ENCODE results near the gene CACNA1C.
"Not testable (repeated sequence)": the region's sequence is repeated elsewhere in the genome, so short reads cannot be mapped to it uniquely, and the experiment has no call there.

Gene CACNA1C

GRCh38 chr12:2737656-2738241 lies 685.0 kb downstream of the CACNA1C start:
- Histone ChIP-seq H3K27me3 (ENCODE audit: low read depth, low read length) (no peaks in the 10 kb centered on the region), H3K4me3 (ENCODE audit: low read depth in 1 of 2, low read length in 2 of 2) (no peak overlapping the region), H3K4me1 (ENCODE audit: control insufficient read depth in 1 of 2, insufficient read depth in 2 of 2, low read length in 2 of 2) (no peaks in the 10 kb centered on the region), H3K9me3 (ENCODE audit: control insufficient read depth in 1 of 2, low read length in 2 of 2) (no peaks in the 10 kb centered on the region), H3K36me3 (ENCODE audit: control insufficient read depth in 1 of 2, insufficient read depth in 2 of 2, low read length in 2 of 2) (no peaks in the 10 kb centered on the region), H3K27ac (ENCODE audit: low read length) (no peak overlapping the region)

GRCh38 chr12:2739069-2739468 lies 686.3 kb downstream of the CACNA1C start:
- Histone ChIP-seq H3K36me3 (ENCODE audit: control insufficient read depth in 1 of 2, insufficient read depth in 2 of 2, low read length in 2 of 2) (no peaks in the 10 kb centered on the region), H3K4me1 (ENCODE audit: control insufficient read depth in 1 of 2, insufficient read depth in 2 of 2, low read length in 2 of 2) (no peaks in the 10 kb centered on the region), H3K9me3 (ENCODE audit: control insufficient read depth in 1 of 2, low read length in 2 of 2) (no peaks in the 10 kb centered on the region), H3K27me3 (ENCODE audit: low read depth, low read length) (no peaks in the 10 kb centered on the region), H3K4me3 (ENCODE audit: low read depth in 1 of 2, low read length in 2 of 2) (no peak overlapping the region), H3K27ac (ENCODE audit: low read length) (no peak overlapping the region)

DNA sequence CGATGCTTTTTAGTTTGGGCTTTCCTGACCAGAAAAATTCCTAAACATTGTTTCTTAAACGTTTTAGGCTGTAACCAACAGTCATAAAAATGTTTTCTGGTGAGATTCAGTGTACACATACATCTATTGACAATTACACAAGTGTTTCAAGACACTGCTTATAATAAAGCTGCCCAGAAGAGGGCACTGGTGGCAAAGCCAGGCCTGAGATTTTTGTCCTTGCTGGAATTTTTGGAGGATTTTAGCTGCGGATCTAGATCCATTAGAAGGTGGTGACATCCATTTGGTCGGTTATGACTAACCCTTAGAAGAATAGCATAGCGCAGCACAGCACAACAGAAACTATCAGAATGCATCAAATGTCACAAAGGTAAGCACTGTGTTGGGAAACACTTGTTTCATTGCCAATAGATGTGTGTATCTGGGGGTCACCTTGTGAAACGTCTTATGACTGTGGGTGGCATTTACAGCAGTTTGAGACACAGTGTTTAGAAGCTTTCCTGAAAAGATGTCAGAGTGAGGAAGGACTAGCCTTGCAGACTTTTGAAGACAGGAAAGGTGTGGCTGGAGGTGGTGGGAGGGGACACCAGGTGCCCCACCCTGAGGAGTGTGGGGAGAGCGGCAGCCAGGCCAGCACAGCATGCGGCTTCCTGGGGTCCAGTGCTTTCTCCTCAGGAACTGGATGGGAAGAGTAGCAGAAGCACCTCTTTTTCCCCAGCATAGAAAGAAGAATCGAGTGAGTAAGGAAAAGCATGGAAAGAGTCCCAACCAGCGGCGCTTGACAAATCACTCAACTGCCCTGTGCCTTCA lies 687.2 kb downstream of the CACNA1C start:
- Histone ChIP-seq H3K36me3 (ENCODE audit: control insufficient read depth in 1 of 2, insufficient read depth in 2 of 2, low read length in 2 of 2) (no peaks in the 10 kb centered on the region), H3K4me1 (ENCODE audit: control insufficient read depth in 1 of 2, insufficient read depth in 2 of 2, low read length in 2 of 2) (no peaks in the 10 kb centered on the region), H3K27me3 (ENCODE audit: low read depth, low read length) (no peaks in the 10 kb centered on the region), H3K9me3 (ENCODE audit: control insufficient read depth in 1 of 2, low read length in 2 of 2) (no peaks in the 10 kb centered on the region), H3K27ac (ENCODE audit: low read length) (no peak overlapping the region), H3K4me3 (ENCODE audit: low read depth in 1 of 2, low read length in 2 of 2) (no peak overlapping the region)

DNA sequence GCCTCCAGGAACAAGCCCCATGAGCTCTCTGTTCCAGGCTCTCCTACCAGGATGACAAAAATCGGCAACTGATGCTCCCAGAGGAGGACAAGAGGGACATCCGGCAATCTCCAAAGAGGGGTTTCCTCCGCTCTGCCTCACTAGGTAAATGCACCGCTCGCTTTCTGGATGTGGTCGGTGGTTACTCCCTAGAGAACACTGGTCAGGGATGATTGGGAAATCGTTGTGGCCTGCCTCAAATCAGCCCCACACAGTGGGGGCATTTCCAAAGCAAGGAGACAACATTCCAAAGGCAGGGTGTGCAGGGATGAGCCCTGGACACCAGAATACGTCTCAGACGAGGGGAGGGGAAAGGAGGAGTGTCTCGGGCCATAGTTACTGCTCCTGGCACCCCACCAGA lies 689.2 kb downstream of the CACNA1C start:
- H3K36me3 ChIP-seq (ENCODE audit: control insufficient read depth in 1 of 2, insufficient read depth in 2 of 2, low read length in 2 of 2); H3K9me3 ChIP-seq (ENCODE audit: control insufficient read depth in 1 of 2, low read length in 2 of 2); H3K27me3 ChIP-seq (ENCODE audit: low read depth, low read length): not testable (repeated sequence)

GRCh38 chr12:2743478-2743877 lies 690.7 kb downstream of the CACNA1C start:
- no peak overlapping the region for H3K4me3 ChIP-seq (ENCODE audit: low read depth in 1 of 2, low read length in 2 of 2)
- no peaks in the 10 kb centered on the region for H3K9me3 ChIP-seq (ENCODE audit: control insufficient read depth in 1 of 2, low read length in 2 of 2)
- H3K4me1 ChIP-seq (ENCODE audit: control insufficient read depth in 1 of 2, insufficient read depth in 2 of 2, low read length in 2 of 2): no peaks in the 10 kb centered on the region
- no peaks in the 10 kb centered on the region for H3K27me3 ChIP-seq (ENCODE audit: low read depth, low read length)
- no peaks in the 10 kb centered on the region for H3K36me3 ChIP-seq (ENCODE audit: control insufficient read depth in 1 of 2, insufficient read depth in 2 of 2, low read length in 2 of 2)
- no peak overlapping the region for H3K27ac ChIP-seq (ENCODE audit: low read length)

More for the DNA sequence above, 689.2 kb downstream of the CACNA1C start:
- not testable (repeated sequence) for H3K27ac ChIP-seq (ENCODE audit: low read length); H3K4me1 ChIP-seq (ENCODE audit: control insufficient read depth in 1 of 2, insufficient read depth in 2 of 2, low read length in 2 of 2); H3K4me3 ChIP-seq (ENCODE audit: low read depth in 1 of 2, low read length in 2 of 2)

- Histone ChIP-seq H3K4me1 (ENCODE audit: control insufficient read depth in 1 of 2, insufficient read depth in 2 of 2, low read length in 2 of 2) (no peaks in the 10 kb centered on the region), H3K27me3 (ENCODE audit: low read depth, low read length) (no peaks in the 10 kb centered on the region), H3K4me3 (ENCODE audit: low read depth in 1 of 2, low read length in 2 of 2) (no peak overlapping the region), H3K9me3 (ENCODE audit: control insufficient read depth in 1 of 2, low read length in 2 of 2) (no peaks in the 10 kb centered on the region), H3K36me3 (ENCODE audit: control insufficient read depth in 1 of 2, insufficient read depth in 2 of 2, low read length in 2 of 2) (no peaks in the 10 kb centered on the region), H3K27ac (ENCODE audit: low read length) (no peak overlapping the region)
These were observed 692.9 kb downstream of the CACNA1C start for GRCh38 chr12:2745655-2746054.

Measured in muscle layer of duodenum (tissue), 2 donors.